HCT116 (cell line): ENCODE results near the gene COL2A1. TPM values are rescaled to one million over a fixed set of nuclear protein-coding genes. Genes with fewer than 3 reads are reported as not detected.

ENCODE experiments used
- ATAC-seq: fragments of 200-7000 bp; cut with Tn5 transposase; 2 replicates; pipeline ENCODE4 v1.9.1; 2020; ENCODE audit warnings: mild to moderate bottlenecking, moderate library complexity
- BruUV-seq: library from RNA; stranded (reverse); fragments of 400-500 nt; replicated peaks from 2 replicates; lab custom pipeline; 2021; lab: Mats Ljungman, UMichigan
- CTCF ChIA-PET: fragments of 300-600 bp; sonication (Branson Sonifier 250); formaldehyde crosslinking; loops from one replicate; lab custom pipeline; 2021; ENCODE audit warnings: antibody characterized with exemption; lab: Charles Lee
- POLR2A ChIA-PET: fragments of 300-600, 350-600 bp; sonication (Branson Sonifier 250); formaldehyde crosslinking; loops from one replicate; lab custom pipeline; 2021; ENCODE audit warnings: antibody characterized with exemption; lab: Charles Lee
- RAD21 ChIA-PET, 2 experiments: fragments of 300-600 bp; sonication (Branson Sonifier 250); formaldehyde crosslinking; loops; one replicate each; lab custom pipeline; 2023; ENCODE audit warnings: low total read pairs in 2 of 2; ENCODE audit not compliant: uncharacterized antibody in 2 of 2, unreplicated experiment in 2 of 2, low non-redundant PET in 1 of 2; lab: Charles Lee
- DNase-seq: peaks from one replicate; pipeline ENCODE4 v3.0.0-alpha.2; 2010; ENCODE audit warnings: low read depth, low spot score
- H2AFZ ChIP-seq: fragments of 200-600 bp; shearing (Covaris generic), sonication (generic); 2 replicates; pipeline ENCODE4 v1.6.1; 2017; ENCODE audit warnings: low read depth, mixed run types, mixed read lengths, antibody characterized with exemption, low read length; ENCODE audit not compliant: poor library complexity, severe bottlenecking
- H3K27ac ChIP-seq: 2 replicates; pipeline ENCODE4 v1.5.1; 2012; ENCODE audit warnings: low read depth, low read length
- H3K27me3 ChIP-seq: fragments of 200-600 bp; sonication (generic); 2 replicates; pipeline ENCODE4 v1.6.1; 2016; ENCODE audit warnings: mixed run types, low read length, mixed read lengths; ENCODE audit not compliant: insufficient read depth
- H3K36me3 ChIP-seq, 2 experiments: fragments of 200-500 bp in 1 of 2; fragments of 200-600 bp in 1 of 2; sonication (Bioruptor generic) in 1 of 2; sonication (generic) in 1 of 2; 2 replicates each; pipeline versions ENCODE4 v1.5.1 to v1.6.1; 2014 to 2016; ENCODE audit warnings: low read length in 2 of 2, inconsistent platforms in 1 of 2, mixed read lengths in 1 of 2, mixed run types in 1 of 2; ENCODE audit not compliant: insufficient read depth in 2 of 2, control insufficient read depth in 1 of 2
- H3K4me1 ChIP-seq, 2 experiments: fragments of 200-600 bp in 1 of 2; sonication (generic) in 1 of 2; 2 replicates each; pipeline versions ENCODE4 v1.5.1 to v1.6.1; 2012 to 2017; ENCODE audit warnings: low read length in 2 of 2, inconsistent platforms in 1 of 2, mild to moderate bottlenecking in 1 of 2, mixed read lengths in 1 of 2, mixed run types in 1 of 2, moderate library complexity in 1 of 2; ENCODE audit not compliant: insufficient read depth in 2 of 2, control insufficient read depth in 1 of 2
- H3K4me2 ChIP-seq: fragments of 200-600 bp; sonication (generic); 2 replicates; pipeline ENCODE4 v1.6.1; 2017; ENCODE audit warnings: mixed run types, low read length, mixed read lengths
- H3K4me3 ChIP-seq, 2 experiments: fragments of 200-600 bp in 1 of 2; sonication (generic) in 1 of 2; replicated peaks in 1 of 2; 2 replicates each; pipeline ENCODE4 v1.5.1; 2011 to 2016; ENCODE audit warnings: low read length in 2 of 2, control low read depth in 1 of 2, low read depth in 1 of 2, mild to moderate bottlenecking in 1 of 2, mixed read lengths in 1 of 2, mixed run types in 1 of 2
- H3K79me2 ChIP-seq: fragments of 200-600 bp; sonication (generic); 2 replicates; pipeline ENCODE4 v1.6.1; 2017; ENCODE audit warnings: mild to moderate bottlenecking, mixed run types, low read length, moderate library complexity, mixed read lengths; ENCODE audit not compliant: insufficient read depth
- H3K9ac ChIP-seq: fragments of 200-600 bp; sonication (generic); 2 replicates; pipeline ENCODE4 v1.6.1; 2016; ENCODE audit warnings: low read length, mixed read lengths
- H3K9me2 ChIP-seq: fragments of 200-600 bp; sonication (generic), shearing (Covaris generic); 2 replicates; pipeline ENCODE4 v1.6.1; 2017; ENCODE audit warnings: mixed run types, mild to moderate bottlenecking, moderate library complexity; ENCODE audit not compliant: insufficient read depth
- H3K9me3 ChIP-seq, 2 experiments: fragments of 200-500 bp in 1 of 2; fragments of 200-600 bp in 1 of 2; sonication (Bioruptor generic) in 1 of 2; sonication (generic) in 1 of 2; 2 replicates each; pipeline ENCODE4 v1.6.1; 2014 to 2017; ENCODE audit warnings: low read length in 2 of 2, mixed read lengths in 2 of 2, inconsistent platforms in 1 of 2, low read depth in 1 of 2, mild to moderate bottlenecking in 1 of 2, mixed run types in 1 of 2, moderate library complexity in 1 of 2; ENCODE audit not compliant: control insufficient read depth in 1 of 2, insufficient read depth in 1 of 2
- H4K20me1 ChIP-seq: fragments of 200-600 bp; sonication (generic), shearing (Covaris generic); 2 replicates; pipeline ENCODE4 v1.6.1; 2017; ENCODE audit warnings: mixed run types, mild to moderate bottlenecking, moderate library complexity; ENCODE audit not compliant: insufficient read depth
- CEBPB ChIP-seq: IDR thresholded peaks from 2 replicates; pipeline ENCODE4 v1.6.1; 2012; ENCODE audit warnings: low read depth
- ELF1 ChIP-seq: IDR thresholded peaks from 2 replicates; pipeline ENCODE4 v1.6.1; 2012; ENCODE audit warnings: low read depth, borderline replicate concordance
- JUND ChIP-seq: IDR thresholded peaks from 2 replicates; pipeline ENCODE4 v1.6.1; 2012
- POLR2AphosphoS5 ChIP-seq: IDR thresholded peaks from 2 replicates; pipeline ENCODE4 v1.6.1; 2011; ENCODE audit warnings: mild to moderate bottlenecking, low read depth, low read length, moderate library complexity
- RAD21 ChIP-seq: IDR thresholded peaks from 2 replicates; pipeline ENCODE4 v1.6.1; 2012; ENCODE audit warnings: low read depth, mild to moderate bottlenecking
- SIN3A ChIP-seq: IDR thresholded peaks from 2 replicates; pipeline ENCODE4 v1.6.1; 2012; ENCODE audit warnings: low read depth
- SP1 ChIP-seq: IDR thresholded peaks from 2 replicates; pipeline ENCODE4 v1.6.1; 2012; ENCODE audit warnings: low read depth
- SRF ChIP-seq: IDR thresholded peaks from 2 replicates; pipeline ENCODE4 v1.6.1; 2012; ENCODE audit warnings: low read depth
- TCF7L2 ChIP-seq: IDR thresholded peaks from 2 replicates; pipeline ENCODE4 v1.7.0; 2011; ENCODE audit warnings: borderline replicate concordance, inconsistent platforms; ENCODE audit not compliant: insufficient read depth, insufficient read length; ENCODE audit errors: extremely low read depth
- YY1 ChIP-seq: IDR thresholded peaks from 2 replicates; pipeline ENCODE4 v1.6.1; 2011; ENCODE audit warnings: low read length, low read depth, moderate library complexity, mild to moderate bottlenecking; ENCODE audit not compliant: insufficient replicate concordance; ENCODE audit errors: extremely low read depth
- ZFX ChIP-seq: fragments of 450-650 bp; IDR thresholded peaks from 2 replicates; pipeline ENCODE4 v1.6.1; 2017
- intact Hi-C: fragments of 100-400 bp; cut with micrococcal nuclease; formaldehyde crosslinking; loops from 2 replicates; pipeline ENCODE4 v1.10.0; 2022
- total RNA-seq: library from RNA; stranded (reverse); gene quantifications from one replicate; pipeline ENCODE4 v1.2.1, GENCODE V29; 2021; ENCODE audit not compliant: unreplicated experiment
- TF ChIP-seq, protein P1 (sequence below): IDR thresholded peaks from 2 replicates; pipeline ENCODE4 v1.6.1; 2011; ENCODE audit warnings: mild to moderate bottlenecking, low read length, moderate library complexity; ENCODE audit not compliant: insufficient replicate concordance; ENCODE audit errors: extremely low read depth
- TF ChIP-seq, protein P2 (sequence below), 3 experiments: fragments of 200-600 bp in 1 of 3; sonication (generic) in 1 of 3; IDR thresholded peaks in 2 of 3; conservative IDR thresholded peaks in 1 of 3; 2 replicates each; pipeline ENCODE4 v1.5.1; 2012 to 2017; ENCODE audit warnings: low read depth in 2 of 3, low read length in 2 of 3, antibody characterized with exemption in 1 of 3, borderline replicate concordance in 1 of 3, control low read depth in 1 of 3, mild to moderate bottlenecking in 1 of 3, mixed read lengths in 1 of 3, mixed run types in 1 of 3, moderate library complexity in 1 of 3; ENCODE audit not compliant: insufficient read depth in 1 of 3
- TF ChIP-seq, protein P3 (sequence below): IDR thresholded peaks from 2 replicates; pipeline ENCODE4 v1.6.1; 2012; ENCODE audit warnings: low read depth
- TF ChIP-seq, protein P4 (sequence below): IDR thresholded peaks from 2 replicates; pipeline ENCODE4 v1.6.1; 2012
- TF ChIP-seq, protein P5 (sequence below): IDR thresholded peaks from 2 replicates; pipeline ENCODE4 v1.6.1; 2012

COL2A1 gene
- total RNA-seq, 1 experiment from 2014 or later, result 0.22 TPM

DNA sequence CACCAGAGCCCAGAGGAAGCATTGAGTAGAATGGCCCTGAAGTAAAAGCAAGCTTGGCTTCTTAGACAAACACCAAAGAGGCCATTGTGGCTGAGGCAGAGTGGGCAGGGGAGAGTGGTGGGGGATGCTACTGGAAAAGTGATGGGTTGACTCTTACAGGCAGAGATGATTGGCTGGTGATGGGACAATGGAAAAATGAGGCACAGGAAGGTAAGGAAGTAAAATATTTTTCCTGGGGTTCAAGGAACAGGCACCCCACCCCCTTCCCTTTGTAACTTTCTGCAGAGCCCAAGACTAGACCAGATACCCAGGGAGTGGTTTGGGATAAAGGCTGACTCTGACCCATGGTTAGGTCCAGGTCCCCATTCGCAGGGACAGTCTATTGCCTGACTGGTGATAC is 34.9 kb upstream of the COL2A1 start:
- RAD21 ChIA-PET, result no interaction called here
- Histone ChIP-seq H3K36me3 (peaks cover 3 to 4% of the 10 kb centered on the region in 2 experiments; a peak in 2 of 4 replicates), H3K27ac (no peak overlapping the region), H3K9me2 (no peaks in the 10 kb centered on the region; the same call in 1 of the 2 replicates), H3K9ac (no peak overlapping the region), H4K20me1 (no peaks in the 10 kb centered on the region), H2AFZ (no peak overlapping the region), H3K4me3 (no peak overlapping the region), H3K79me2 (no peaks in the 10 kb centered on the region), H3K4me2 (no peak overlapping the region), H3K9me3 (no peaks in the 10 kb centered on the region), H3K27me3 (no peaks in the 10 kb centered on the region), H3K4me1 (no peaks in the 10 kb centered on the region)
- POLR2A ChIA-PET, result no interaction called here
- TF ChIP-seq, protein P1, sequence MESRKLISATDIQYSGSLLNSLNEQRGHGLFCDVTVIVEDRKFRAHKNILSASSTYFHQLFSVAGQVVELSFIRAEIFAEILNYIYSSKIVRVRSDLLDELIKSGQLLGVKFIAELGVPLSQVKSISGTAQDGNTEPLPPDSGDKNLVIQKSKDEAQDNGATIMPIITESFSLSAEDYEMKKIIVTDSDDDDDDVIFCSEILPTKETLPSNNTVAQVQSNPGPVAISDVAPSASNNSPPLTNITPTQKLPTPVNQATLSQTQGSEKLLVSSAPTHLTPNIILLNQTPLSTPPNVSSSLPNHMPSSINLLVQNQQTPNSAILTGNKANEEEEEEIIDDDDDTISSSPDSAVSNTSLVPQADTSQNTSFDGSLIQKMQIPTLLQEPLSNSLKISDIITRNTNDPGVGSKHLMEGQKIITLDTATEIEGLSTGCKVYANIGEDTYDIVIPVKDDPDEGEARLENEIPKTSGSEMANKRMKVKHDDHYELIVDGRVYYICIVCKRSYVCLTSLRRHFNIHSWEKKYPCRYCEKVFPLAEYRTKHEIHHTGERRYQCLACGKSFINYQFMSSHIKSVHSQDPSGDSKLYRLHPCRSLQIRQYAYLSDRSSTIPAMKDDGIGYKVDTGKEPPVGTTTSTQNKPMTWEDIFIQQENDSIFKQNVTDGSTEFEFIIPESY, result no peak
- TF ChIP-seq RAD21 (no peak), SP1 (no peak), SRF (no peak), SIN3A (no peak), ZFX (no peak), ELF1 (no peak), POLR2AphosphoS5 (no peak), TCF7L2 (no peak), YY1 (no peak), CEBPB (no peak), JUND (no peak)
- TF ChIP-seq, protein P2, sequence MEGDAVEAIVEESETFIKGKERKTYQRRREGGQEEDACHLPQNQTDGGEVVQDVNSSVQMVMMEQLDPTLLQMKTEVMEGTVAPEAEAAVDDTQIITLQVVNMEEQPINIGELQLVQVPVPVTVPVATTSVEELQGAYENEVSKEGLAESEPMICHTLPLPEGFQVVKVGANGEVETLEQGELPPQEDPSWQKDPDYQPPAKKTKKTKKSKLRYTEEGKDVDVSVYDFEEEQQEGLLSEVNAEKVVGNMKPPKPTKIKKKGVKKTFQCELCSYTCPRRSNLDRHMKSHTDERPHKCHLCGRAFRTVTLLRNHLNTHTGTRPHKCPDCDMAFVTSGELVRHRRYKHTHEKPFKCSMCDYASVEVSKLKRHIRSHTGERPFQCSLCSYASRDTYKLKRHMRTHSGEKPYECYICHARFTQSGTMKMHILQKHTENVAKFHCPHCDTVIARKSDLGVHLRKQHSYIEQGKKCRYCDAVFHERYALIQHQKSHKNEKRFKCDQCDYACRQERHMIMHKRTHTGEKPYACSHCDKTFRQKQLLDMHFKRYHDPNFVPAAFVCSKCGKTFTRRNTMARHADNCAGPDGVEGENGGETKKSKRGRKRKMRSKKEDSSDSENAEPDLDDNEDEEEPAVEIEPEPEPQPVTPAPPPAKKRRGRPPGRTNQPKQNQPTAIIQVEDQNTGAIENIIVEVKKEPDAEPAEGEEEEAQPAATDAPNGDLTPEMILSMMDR (IDR thresholded peaks at IDR 0.05 in 2 of 3, conservative IDR thresholded peaks at IDR 0.05 in 1 of 3; ENCODE audit: borderline replicate concordance in 1 of 3, insufficient read depth in 1 of 3, low read depth in 2 of 3, low read length in 2 of 3), result no peak
- TF ChIP-seq, protein P3, sequence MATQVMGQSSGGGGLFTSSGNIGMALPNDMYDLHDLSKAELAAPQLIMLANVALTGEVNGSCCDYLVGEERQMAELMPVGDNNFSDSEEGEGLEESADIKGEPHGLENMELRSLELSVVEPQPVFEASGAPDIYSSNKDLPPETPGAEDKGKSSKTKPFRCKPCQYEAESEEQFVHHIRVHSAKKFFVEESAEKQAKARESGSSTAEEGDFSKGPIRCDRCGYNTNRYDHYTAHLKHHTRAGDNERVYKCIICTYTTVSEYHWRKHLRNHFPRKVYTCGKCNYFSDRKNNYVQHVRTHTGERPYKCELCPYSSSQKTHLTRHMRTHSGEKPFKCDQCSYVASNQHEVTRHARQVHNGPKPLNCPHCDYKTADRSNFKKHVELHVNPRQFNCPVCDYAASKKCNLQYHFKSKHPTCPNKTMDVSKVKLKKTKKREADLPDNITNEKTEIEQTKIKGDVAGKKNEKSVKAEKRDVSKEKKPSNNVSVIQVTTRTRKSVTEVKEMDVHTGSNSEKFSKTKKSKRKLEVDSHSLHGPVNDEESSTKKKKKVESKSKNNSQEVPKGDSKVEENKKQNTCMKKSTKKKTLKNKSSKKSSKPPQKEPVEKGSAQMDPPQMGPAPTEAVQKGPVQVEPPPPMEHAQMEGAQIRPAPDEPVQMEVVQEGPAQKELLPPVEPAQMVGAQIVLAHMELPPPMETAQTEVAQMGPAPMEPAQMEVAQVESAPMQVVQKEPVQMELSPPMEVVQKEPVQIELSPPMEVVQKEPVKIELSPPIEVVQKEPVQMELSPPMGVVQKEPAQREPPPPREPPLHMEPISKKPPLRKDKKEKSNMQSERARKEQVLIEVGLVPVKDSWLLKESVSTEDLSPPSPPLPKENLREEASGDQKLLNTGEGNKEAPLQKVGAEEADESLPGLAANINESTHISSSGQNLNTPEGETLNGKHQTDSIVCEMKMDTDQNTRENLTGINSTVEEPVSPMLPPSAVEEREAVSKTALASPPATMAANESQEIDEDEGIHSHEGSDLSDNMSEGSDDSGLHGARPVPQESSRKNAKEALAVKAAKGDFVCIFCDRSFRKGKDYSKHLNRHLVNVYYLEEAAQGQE, result no peak
- TF ChIP-seq, protein P4, sequence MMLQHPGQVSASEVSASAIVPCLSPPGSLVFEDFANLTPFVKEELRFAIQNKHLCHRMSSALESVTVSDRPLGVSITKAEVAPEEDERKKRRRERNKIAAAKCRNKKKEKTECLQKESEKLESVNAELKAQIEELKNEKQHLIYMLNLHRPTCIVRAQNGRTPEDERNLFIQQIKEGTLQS, result no peak
- TF ChIP-seq, protein P5, sequence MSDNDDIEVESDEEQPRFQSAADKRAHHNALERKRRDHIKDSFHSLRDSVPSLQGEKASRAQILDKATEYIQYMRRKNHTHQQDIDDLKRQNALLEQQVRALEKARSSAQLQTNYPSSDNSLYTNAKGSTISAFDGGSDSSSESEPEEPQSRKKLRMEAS, result no peak
- no TSS peak for BruUV-seq
- CTCF ChIA-PET, result no interaction called here
- DNase-seq (no peak), ATAC-seq (no peak)
- intact Hi-C loops, result no loop called here
